HG03025 (cell line): Measurements from ENCODE around the gene HCRTR1.

Source experiments
- ATAC-seq: cut with Tn5 transposase; IDR thresholded peaks from one replicate; pipeline ENCODE4 v1.9.1; 2021; ENCODE audit warnings: mild to moderate bottlenecking, moderate library complexity; ENCODE audit not compliant: unreplicated experiment, low FRiP score

Gene HCRTR1

GRCh38 chr1:31663622-31664452 is 46.3 kb downstream of the HCRTR1 start:
- no peak for ATAC-seq

DNA sequence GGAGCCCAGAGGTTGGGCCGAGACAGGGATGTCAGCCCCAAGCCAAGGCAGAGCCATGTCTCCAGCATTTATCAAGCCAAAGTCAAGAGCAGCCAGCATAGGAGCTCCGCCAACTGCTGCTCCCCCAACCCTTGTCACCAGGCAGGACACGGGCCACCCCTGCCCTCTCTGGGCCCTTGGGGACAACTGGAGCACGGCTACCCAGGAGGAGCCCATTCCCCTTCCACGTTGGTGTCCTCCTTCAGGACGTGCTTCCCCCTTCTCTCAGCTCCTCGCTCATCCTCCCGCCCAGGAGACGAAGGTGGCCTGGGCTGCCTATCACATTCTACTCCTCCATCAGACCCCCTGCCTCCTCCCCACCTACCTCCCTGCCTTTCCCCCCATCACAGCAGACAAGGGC is 47.0 kb downstream of the HCRTR1 start:
- no peak for ATAC-seq

- ATAC-seq, result no peak
Measured at GRCh38 chr1:31665234-31665878, 47.9 kb downstream of the HCRTR1 start.

- no peak for ATAC-seq
Measured at GRCh38 chr1:31666263-31666963, 48.9 kb downstream of the HCRTR1 start.

GRCh38 chr1:31667065-31667785 is 49.7 kb downstream of the HCRTR1 start:
- no peak for ATAC-seq

- no peak for ATAC-seq
Measured at GRCh38 chr1:31668303-31668883, 50.9 kb downstream of the HCRTR1 start.

- ATAC-seq, result no peak
Measured at GRCh38 chr1:31669433-31669785, 51.9 kb downstream of the HCRTR1 start.

DNA sequence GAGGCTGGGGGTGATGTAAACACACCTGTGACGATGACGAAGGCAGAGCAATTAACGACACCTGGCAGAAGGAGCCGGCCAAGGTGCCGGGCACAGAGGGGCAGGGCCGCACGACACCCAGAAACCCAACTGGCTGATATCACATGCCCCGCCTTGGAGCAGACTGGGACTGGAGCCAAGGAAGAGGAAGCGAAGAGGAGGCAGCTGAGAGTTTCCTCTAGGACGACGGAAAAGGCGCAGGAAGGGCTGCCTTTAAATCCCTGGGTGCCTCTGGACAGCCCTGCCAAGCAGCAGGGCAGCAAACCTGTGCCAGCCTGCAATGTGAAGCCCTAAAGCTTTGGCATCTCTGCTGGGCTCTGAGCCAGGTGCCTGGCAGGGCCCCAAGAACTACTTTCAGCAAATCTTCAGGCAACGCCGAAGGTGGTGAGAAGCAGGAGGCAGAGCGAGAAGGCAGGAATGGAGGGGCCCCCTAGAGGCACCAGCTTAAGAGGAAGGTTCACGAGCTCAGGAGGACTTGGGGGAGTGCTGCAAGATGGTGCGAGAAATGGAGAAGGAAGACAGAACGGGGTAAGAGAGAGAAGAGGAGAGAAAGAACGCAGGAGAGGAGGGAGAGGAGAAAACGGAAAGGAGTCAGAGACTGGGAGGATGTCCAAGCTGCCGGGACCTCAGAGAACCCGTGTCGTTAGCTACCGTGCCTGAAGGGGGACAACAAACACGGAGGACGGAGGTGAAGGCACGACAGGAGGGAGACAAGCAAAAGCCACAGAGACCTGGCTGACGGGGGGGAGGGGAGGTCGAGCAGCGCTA is 52.5 kb downstream of the HCRTR1 start:
- no peak for ATAC-seq

DNA sequence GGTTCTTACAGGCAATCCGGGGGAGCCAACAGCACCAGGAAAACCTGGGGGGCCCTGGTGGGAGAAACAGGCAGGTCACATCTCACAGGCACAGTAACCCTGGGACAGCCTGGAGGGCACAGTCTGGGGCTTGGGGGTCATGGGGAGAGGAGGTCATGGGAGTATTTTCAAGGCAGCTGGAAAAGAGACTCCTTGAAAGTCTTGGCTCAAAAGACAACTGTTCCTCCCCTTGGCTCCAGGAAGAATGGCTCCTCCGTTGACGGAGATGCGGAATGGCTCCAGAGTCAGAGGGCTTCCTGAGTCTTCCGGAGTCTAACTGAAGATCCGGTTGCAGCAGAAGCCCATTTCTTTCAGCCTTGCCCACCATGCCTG is 53.1 kb downstream of the HCRTR1 start:
- ATAC-seq, result no peak

DNA sequence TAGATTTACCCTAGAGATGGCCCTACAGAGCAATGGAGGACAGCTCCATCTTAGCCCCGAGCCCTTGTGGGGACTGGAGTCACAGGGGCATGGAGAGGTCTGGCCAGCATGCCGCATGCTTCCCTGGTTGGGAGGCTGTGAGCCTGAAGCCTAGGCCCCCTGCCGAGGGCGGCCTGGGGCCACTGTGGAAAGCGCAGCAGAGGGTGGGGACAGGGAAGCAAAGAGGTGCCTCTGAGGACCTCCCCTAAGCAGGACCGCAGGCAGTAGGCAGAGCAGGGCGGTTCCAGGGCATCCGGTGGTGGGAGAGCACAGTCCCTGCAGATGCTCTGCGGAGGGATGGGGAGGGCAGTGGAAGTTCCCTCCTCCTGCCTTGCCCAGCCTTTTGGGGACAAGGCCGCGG is 53.7 kb downstream of the HCRTR1 start:
- ATAC-seq, result no peak

DNA sequence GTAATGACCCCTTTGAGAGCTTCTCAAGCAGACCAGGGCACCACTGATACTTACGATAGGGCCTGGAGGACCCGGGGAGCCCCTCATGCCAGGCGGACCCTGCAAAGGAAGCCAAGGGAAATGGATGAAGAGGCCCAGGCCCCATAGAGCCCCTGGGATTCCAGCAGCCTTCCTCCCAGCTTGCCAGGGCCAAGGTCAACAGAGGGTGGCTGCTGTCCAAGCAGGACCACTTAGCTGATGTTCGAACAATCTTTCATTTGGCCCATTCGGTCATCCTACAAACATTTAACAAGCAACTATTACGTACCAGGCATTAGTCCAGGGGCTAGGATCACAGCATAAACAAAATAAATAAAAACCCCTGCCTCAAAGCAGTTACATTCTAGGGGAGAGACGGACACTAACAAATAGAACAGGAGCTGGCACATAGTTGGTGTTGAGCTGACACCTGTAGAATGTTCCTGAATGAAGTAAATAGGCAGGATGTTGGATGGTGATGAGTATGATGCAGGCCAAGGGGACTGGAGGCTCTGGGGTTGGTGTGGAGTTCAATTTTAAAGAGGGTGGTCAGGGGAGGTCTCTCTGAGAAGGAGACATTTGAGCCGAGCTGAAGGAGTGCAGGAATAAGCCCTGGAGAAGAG is 54.2 kb downstream of the HCRTR1 start:
- ATAC-seq, result no peak

DNA sequence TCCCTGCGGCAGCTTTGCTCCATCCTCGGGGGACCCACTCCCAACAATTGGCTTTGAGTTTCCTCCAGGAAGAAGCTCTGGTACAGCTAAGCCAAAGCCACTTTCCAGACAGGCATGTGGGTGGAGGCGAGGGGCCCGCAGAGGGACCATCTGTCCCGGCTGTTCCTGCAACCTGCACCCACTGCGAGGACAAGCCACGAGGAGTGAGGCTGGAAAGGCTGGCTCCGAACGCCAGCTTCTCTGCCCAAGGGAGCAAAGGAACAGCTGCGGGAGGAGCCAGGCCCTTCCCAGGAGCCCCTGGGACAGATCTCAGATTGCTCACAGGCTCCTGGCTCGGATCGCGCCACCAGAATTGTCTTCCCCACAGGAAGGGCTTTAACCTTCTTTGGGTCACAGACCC is 55.5 kb downstream of the HCRTR1 start:
- no peak for ATAC-seq

- ATAC-seq, result no peak
Measured at GRCh38 chr1:31673433-31673832, 55.9 kb downstream of the HCRTR1 start.

- ATAC-seq, result no peak
Measured at GRCh38 chr1:31674626-31675025, 57.1 kb downstream of the HCRTR1 start.

DNA sequence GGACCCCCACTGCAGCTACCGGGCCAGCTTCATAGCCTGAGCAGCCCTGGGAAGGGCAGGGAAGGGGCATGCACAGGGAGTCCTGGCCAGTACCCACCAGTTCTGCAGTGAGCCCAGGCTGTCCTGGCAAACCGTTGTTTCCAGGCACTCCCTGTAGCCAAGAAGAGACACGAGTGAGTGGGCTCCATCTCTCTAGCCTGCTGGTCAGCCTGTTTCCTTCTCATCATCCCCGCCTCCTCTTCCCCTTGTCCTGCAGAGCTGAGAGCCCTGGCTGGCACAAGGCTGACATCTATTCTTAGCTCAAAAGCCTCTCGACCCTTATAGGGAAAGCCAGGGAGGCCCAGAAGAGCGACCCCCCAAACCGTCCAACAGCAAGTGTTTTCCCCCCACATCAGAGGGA is 57.7 kb downstream of the HCRTR1 start:
- no peak for ATAC-seq

- no peak for ATAC-seq
Measured at GRCh38 chr1:31675756-31676155, 58.3 kb downstream of the HCRTR1 start.
